GM18499 (cell line): ENCODE measurements around the gene CTPS2.
"Not testable (repeated sequence)": the region's sequence is repeated elsewhere in the genome, so short reads cannot be mapped to it uniquely, and the experiment has no call there.

Experiments used
- ATAC-seq: cut with Tn5 transposase; IDR thresholded peaks from one replicate; pipeline ENCODE4 v1.9.1; 2021; ENCODE audit warnings: moderate number of reproducible peaks; ENCODE audit not compliant: insufficient read depth, unreplicated experiment

CTPS2 gene, protein sequence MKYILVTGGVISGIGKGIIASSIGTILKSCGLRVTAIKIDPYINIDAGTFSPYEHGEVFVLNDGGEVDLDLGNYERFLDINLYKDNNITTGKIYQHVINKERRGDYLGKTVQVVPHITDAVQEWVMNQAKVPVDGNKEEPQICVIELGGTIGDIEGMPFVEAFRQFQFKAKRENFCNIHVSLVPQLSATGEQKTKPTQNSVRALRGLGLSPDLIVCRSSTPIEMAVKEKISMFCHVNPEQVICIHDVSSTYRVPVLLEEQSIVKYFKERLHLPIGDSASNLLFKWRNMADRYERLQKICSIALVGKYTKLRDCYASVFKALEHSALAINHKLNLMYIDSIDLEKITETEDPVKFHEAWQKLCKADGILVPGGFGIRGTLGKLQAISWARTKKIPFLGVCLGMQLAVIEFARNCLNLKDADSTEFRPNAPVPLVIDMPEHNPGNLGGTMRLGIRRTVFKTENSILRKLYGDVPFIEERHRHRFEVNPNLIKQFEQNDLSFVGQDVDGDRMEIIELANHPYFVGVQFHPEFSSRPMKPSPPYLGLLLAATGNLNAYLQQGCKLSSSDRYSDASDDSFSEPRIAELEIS

DNA sequence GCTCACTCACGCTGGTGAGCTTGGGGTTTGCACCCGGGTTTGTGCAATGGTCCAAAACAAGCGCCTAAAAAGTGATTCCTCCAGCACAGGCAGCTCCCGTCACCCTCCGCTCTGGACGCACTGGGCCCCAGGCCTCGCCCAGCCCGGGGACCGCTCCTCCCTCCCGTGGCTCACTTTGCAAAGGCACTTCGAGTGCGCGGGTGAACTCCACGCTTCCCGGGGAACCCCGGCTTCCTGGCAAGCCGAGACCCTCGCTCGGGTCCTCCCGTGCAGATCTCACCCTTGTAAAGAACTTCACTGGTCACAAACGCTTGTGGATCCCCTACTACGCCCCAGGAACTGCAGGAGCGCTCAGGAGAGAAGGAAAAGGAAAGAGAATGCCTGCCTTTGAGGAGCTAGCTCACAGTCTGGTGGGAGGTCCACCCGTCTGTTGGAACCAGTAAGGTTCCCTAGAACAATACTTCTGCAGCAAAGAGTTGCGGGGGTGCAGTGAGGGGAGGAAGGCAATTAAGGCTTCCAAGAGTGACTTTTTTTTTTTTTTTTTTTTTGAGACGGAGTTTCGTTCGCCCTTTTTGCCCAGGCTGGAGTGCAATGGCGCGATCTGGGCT is at the start of gene CTPS2:
Gene CTPS2, minus strand, starts transcription at position 122 of the 608 bp plus-strand sequence. CDS start 9,767 bp downstream, outside the sequence.
- ATAC-seq = peak; percentile 50

DNA sequence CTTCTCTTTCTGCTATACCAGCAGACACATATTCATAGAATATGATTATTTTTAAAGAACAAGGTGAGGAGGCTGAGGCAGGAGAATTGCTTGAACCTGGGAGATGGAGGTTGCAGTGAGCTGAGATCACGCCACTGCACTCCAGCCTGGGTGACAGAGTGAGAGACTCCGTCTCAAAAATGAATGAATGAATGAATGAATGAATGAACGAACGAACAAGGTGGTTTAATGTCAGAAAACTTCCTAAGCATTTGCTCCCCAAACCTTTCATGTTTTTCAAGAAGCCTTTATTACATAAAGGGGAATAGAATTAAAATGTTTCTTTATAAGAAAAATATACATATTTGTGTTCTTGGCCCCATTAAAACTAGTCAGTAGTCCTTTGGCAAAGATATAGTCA is 49.0 kb upstream of the CTPS2 start:
- ATAC-seq = not testable (repeated sequence)

GRCh38 chrX:16756724-16757123 is 44.3 kb upstream of the CTPS2 start:
- ATAC-seq = no peak

DNA sequence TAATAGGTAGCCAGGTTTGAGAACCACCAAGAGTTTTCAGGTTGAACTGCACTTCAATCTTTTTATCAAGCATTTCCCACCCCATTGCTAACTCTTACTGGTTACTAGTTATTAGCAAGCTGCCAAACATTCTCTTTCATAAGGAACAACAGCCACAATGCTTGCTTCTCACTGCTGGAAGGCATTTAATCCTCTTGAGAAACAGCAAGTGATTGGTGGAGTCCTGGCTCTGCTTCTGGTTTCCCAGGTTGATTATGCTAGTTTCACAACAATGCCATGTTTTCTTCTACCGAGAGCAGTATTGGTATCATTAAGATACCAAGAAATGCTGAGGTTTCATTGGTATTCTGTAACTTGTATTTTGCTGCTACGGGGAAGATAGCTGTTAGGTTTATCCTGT is 41.5 kb upstream of the CTPS2 start:
- no peak for ATAC-seq

DNA sequence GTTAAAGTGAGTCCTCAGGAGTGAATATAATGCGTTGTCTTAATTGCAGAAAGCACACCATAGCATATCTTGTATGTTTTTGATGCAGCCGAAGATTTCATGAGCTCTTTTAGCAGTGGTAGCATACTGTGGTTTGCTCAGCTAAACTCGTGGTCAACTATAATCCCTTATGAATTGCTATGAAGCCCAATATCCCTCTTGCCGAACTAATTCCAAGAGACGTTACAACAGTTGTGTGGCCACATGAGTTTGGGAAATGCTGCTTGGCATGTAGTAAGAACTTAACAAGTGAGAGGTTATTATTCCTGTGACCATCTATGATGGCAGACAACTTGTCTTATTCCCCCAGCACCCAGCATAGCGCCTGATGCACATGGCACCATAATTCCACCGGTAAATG is 37.7 kb upstream of the CTPS2 start:
- no peak for ATAC-seq

DNA sequence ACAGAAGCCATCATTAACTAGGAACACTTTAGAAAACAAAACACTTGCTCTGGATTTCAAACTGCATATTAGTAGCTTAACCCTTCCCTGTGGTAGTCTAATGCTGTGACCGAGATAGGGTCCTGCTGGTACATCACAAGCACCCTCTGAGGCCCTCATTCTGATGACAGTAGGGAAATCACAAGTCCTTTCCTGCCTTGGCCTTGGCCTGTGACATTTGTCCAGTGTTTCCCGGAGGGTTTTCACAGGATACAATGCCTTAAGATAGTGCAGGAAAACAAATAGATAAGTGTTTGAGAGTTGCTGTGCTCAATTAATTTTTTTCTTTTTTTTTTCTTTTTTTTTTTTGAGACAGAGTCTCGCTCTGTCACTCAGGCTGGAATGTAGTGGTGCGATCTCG is 36.0 kb upstream of the CTPS2 start:
- no peak for ATAC-seq

DNA sequence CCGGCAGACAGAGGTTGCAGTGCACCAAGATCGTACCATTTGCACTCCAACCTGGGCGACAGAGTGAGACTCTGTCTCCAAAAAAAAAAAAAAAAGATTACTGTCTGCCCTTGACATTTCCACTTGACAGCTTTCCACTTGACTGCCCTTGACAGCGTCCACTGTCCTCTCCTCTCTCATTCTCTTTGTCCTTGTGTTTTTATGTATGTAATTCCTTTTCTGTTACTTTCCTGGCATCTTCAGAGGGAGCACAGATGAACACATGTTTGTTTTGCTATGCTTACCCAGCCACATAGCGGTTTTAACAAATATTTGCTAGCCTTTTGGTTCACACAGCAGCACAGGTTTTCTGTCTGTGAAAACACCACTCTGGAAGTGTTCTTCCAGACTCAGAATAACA is 33.2 kb upstream of the CTPS2 start:
- no peak for ATAC-seq

DNA sequence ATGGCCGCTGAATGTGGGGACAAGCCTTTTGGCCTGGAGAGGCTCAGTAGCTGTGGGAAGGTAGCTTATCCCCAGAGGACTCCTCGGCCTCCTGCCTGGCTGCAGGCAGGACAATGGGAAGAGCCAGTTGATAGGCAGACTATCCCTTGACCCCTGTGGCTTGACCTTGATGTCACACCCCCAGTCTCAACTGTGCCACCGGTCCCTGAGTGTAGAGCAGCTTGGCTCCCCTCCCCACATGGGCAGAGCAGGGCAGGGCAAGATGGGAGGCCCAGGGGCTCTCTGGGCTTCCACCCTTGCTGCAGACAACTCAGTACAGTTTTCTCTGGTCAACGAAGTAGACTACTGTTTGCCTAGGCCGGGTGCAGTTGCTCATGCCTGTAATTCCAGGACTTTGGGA is 32.6 kb upstream of the CTPS2 start:
- no peak for ATAC-seq

- no peak for ATAC-seq
These were observed 31.3 kb upstream of the CTPS2 start for GRCh38 chrX:16743604-16744325.

DNA sequence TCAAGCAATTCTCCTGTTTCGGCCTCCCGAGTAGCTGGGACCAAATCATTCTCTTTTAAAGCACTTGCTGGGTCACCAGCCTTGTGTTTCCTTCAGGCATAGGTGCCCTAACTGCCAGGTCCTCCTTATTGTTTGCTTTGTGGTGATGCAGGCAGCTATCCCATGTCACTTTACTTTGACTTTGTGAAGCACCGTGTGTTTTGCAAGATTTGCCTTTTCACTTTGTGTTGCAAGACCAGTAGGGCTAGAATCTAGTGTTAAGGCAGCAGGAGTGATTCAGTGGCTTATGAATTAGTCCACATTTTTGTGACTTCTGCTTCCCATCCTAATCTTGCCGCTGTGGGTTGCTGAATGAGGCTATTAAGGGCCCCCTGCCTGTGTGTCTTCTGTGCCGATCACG is 27.1 kb upstream of the CTPS2 start:
- no peak for ATAC-seq

DNA sequence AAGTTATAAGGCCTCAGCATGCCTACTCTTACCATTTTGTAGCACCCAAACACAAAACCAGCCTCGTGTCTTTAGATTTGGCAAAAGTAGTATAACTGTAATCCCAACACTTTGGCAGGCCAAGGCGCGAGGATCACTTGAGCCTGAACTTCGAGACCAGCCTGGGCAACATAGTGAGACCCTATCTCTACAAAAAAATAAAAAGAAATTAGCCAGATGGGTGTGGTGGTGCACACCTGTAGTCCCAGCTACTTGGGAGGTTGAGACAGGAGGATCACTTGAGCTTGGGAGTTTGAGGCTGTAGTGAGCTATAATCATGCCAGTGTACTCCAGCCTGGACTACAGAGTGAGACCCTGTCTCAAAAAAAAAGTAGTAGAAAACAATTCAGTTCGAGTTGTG is 24.6 kb upstream of the CTPS2 start:
- no peak for ATAC-seq

DNA sequence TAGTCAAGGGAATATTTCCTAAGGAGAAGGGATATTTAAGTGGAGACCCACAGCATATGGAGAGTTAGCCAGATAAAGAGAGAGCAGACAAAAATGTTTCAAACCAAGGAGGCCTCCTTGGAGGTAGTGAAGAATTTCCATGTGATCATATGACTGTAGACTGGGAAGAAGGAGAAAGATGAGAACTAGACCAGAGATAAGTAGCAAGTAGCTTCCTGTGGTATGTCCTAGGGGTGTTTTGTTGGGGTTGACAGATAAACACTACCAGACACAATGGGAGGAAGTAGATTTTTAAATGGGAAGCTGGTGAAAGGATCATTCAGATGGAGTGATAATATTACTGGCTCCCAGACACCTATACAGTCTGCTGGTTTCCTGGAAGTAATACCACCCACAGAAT is 20.5 kb upstream of the CTPS2 start:
- no peak for ATAC-seq

- no peak for ATAC-seq
These were observed 18.0 kb upstream of the CTPS2 start for GRCh38 chrX:16730450-16730849.

DNA sequence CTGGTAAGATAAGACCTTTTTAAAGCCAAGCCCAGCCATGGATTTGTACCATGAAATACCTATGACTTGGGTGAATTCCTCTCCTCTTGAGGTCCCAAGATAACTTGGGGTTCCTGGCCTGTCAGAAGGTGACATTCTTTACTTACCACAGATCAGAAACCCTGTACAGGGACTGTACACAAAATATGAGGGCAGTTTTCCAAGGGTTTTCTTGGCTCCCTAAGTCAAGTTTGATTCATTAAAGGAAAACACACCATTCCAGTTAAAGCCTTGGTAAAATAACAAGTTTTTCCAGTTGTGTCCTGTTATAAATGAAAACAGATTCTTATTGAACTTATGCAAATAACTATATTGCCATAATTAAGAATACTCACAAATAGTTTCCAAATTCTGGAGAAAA is 15.2 kb upstream of the CTPS2 start:
- ATAC-seq = no peak

- not testable (repeated sequence) for ATAC-seq
These were observed 14.0 kb upstream of the CTPS2 start for GRCh38 chrX:16726347-16726988.

DNA sequence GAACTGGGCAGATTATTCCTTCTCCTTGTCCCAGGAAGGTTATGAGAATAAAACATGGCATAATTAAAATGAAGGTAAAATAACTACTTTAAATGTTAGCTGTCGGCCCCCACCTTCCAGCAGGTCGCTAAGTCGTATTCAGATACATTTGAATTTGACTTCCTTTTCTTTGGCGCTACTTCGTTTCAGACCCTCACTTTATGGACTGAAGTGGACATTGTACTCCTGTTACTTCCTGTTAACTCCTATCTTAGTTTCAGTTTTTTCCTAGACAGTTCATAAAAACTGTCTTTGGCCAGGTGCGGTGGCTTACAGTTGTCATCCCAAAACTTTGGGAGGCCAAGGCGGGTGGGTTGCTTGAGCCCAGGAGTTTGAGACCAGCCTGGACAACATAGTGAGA is 12.6 kb upstream of the CTPS2 start:
- no peak for ATAC-seq

DNA sequence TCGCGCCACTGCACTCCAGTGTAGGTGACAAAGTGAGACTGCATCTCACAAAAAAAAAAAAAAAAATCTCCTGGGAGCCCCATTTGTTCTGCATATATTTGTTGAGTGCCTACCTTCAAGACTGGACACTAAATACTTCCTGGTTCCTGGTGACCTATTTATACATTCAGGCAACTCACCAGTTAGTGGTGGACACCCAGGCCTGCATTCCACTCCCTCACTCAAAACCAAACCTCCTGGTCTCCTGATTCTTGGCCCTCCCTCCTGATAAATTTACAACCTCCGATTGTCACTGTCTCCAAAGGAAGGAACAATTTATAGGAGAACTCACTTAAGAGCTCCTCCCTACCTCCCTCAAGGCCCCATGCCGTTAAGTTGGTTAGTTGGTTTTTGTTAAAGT is 10.0 kb upstream of the CTPS2 start:
- ATAC-seq = no peak

DNA sequence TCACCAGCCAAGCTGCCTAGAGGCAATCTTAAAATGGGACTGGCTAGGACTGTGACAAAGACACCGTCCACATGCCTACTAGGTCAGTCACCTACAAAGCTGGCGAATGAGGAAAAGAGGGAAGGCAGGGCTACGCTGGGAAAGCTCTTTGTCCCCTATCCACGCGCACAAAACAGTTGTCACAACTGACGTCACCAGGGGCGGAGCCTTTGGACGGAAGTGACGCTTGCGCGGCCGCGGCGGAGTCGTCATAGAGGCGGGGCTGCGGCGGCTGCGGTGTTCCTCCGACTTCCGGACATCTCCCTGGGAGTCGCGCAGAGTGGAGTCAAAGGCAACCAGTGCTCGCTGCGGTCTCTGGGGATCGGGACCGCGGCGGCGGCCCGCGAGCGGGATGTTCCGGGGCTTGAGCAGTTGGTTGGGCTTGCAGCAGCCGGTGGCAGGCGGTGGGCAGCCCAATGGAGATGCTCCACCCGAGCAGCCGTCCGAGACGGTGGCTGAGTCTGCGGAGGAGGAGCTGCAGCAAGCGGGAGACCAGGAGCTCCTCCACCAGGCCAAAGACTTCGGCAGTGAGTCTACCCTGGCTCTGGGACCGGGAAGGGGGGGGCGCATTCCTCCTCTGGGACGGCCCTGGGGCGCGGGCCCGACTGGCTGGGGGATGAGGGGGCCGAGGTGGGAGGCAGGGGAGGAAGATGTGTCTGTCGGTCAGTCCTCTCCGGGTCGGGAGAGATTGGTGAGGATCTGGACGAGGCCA is 7.0 kb upstream of the CTPS2 start, which contains the start of gene SYAP1:
Gene SYAP1, plus strand, starts transcription at position 279 of the 751 bp plus-strand sequence. Its CDS starts 113 bp downstream, at position 392.
- peak; percentile 91 for ATAC-seq

- ATAC-seq = peak; percentile 20
These were observed 6.4 kb upstream of the CTPS2 start for GRCh38 chrX:16718824-16719333.
